ENCODE results near the gene HAPSTR1. TPM values are rescaled to one million over a fixed set of nuclear protein-coding genes. Genes with fewer than 3 reads are reported as not detected.

Gene HAPSTR1
- total and polyA plus RNA-seq, 2 of the 13 experiments (the other 11 are each of a cell fraction or from before 2014, with no cell fraction given) = 25.2 to 83.2 TPM

DNA sequence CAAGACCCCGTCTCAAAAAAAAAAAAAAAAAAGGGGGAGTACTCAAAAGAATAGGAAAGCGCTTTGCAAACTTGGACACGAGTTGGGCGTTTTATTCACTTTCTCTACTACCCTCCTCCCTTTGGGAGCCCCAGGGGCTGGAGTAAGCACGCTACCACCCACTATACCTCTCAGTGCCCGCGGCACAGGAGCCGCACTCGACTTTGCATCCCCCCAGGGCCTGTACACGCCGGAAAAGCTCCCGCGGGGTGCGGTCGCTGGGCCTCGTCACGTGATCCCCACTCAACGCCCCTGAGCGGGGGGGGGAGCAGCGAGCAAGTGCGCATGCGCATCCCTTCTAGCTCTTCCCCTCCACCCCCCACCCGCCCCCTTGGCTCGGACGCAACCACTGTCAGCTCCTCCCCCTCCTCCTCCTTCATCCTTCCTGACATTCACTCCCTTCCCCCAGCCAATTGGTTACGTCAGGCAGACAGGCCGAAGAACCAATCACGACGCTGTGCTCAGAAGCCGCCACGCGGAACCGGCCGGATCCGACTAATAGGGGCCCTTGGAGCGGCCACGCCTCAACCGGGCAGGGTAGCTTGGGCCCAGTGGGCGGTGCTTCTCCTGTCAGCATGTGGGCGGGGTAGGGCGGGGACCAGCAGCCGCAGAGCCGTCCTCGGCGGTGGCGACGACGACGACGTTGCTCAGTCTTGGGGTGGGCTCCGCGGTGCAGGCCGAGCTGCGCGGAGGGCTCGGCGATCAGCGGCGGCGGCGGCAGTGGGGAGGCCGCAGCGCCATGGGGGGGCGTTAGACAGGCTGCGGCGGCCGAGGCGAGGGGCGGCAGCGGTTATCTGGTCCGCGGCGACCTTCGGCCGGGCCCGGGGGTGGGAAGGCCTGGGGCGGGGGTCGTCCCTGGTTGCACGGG is at the start of gene HAPSTR1 (continued):
- TF ChIP-seq TCF12 (IDR thresholded peaks at IDR 0.05) (no peak), TCF12 (CRISPR knock-in tag; IDR thresholded peaks at IDR 0.05) (no peak; the same call in none of the 2 replicates), GLI4 (CRISPR knock-in tag; IDR thresholded peaks at IDR 0.05; ENCODE audit: borderline replicate concordance) (no peak), RORA (CRISPR knock-in tag; IDR thresholded peaks at IDR 0.05) (no peak), FOXM1 (CRISPR knock-in tag; IDR thresholded peaks at IDR 0.05) (peak; percentile 82), ZFYVE20 (CRISPR knock-in tag; IDR thresholded peaks at IDR 0.05; ENCODE audit: borderline replicate concordance, low read depth) (0 out of 2 replicates have a peak, but pooled peaks have one; percentile 45), RBM22 (optimal IDR thresholded peaks at IDR 0.05; ENCODE audit: low read length) (peak; percentile 62), ISL2 (CRISPR knock-in tag; IDR thresholded peaks at IDR 0.05) (no peak; the same call in 1 of the 2 replicates), ZNF160 (CRISPR knock-in tag; IDR thresholded peaks at IDR 0.05) (peak; percentile 71; the same call in 1 of the 2 replicates), TFDP2 (CRISPR knock-in tag; IDR thresholded peaks at IDR 0.05) (peak; percentile 86), ZNF737 (CRISPR knock-in tag; IDR thresholded peaks at IDR 0.05; ENCODE audit: borderline replicate concordance) (no peak), ZNF546 (CRISPR knock-in tag; conservative IDR thresholded peaks at IDR 0.05) (peak; percentile 97), ZBTB44 (CRISPR knock-in tag; IDR thresholded peaks at IDR 0.05) (peak; percentile 71; the same call in 1 of the 2 replicates), ETS1 (CRISPR knock-in tag; IDR thresholded peaks at IDR 0.05) (0 out of 2 replicates have a peak, but pooled peaks have one; percentile 35), ZNF280D (CRISPR knock-in tag; IDR thresholded peaks at IDR 0.05) (peak; percentile 73), GPBP1L1 (CRISPR knock-in tag; IDR thresholded peaks at IDR 0.05) (no peak), MLLT10 (CRISPR knock-in tag; IDR thresholded peaks at IDR 0.05) (no peak), CHD2 (IDR thresholded peaks at IDR 0.05; ENCODE audit: low read depth, low read length) (peak; percentile 87), ZNF414 (CRISPR knock-in tag; IDR thresholded peaks at IDR 0.05) (peak; percentile 76)
